Measurements from ENCODE around the gene ACTG1. TPM values are rescaled to one million over a fixed set of nuclear protein-coding genes. Genes with fewer than 3 reads are reported as not detected.

Gene ACTG1
- total RNA-seq, 1 donor from 2014 or later, result 4,391 TPM

GRCh38 chr17:81498953-81499600 is 13.5 kb downstream of the ACTG1 start:
- Mint-ChIP-seq H3K27me3 (ENCODE audit: low read depth) (peaks cover 8% of the 10 kb centered on the region), H3K4me3 (no peak overlapping the region), H3K9me3 (no peaks in the 10 kb centered on the region), H3K36me3 (no peaks in the 10 kb centered on the region), H3K4me1 (peaks cover 6% of the 10 kb centered on the region), H3K27ac (no peak overlapping the region)
- DNase-seq (ENCODE audit: low spot score in 2 of 2, unreplicated experiment in 2 of 2), result no peak
- TF ChIP-seq CTCF (IDR thresholded peaks at IDR 0.05; ENCODE audit: unreplicated experiment), result no peak

- Mint-ChIP-seq H3K4me3 (no peak overlapping the region), H3K36me3 (no peaks in the 10 kb centered on the region), H3K9me3 (no peaks in the 10 kb centered on the region), H3K27me3 (ENCODE audit: low read depth) (peaks cover 26% of the 10 kb centered on the region), H3K4me1 (peaks cover 8% of the 10 kb centered on the region), H3K27ac (no peak overlapping the region)
- DNase-seq (ENCODE audit: low spot score in 2 of 2, unreplicated experiment in 2 of 2), result no peak
- no peak for TF ChIP-seq CTCF (IDR thresholded peaks at IDR 0.05; ENCODE audit: unreplicated experiment)
Measured at GRCh38 chr17:81494626-81495377, 17.8 kb downstream of the ACTG1 start.

DNA sequence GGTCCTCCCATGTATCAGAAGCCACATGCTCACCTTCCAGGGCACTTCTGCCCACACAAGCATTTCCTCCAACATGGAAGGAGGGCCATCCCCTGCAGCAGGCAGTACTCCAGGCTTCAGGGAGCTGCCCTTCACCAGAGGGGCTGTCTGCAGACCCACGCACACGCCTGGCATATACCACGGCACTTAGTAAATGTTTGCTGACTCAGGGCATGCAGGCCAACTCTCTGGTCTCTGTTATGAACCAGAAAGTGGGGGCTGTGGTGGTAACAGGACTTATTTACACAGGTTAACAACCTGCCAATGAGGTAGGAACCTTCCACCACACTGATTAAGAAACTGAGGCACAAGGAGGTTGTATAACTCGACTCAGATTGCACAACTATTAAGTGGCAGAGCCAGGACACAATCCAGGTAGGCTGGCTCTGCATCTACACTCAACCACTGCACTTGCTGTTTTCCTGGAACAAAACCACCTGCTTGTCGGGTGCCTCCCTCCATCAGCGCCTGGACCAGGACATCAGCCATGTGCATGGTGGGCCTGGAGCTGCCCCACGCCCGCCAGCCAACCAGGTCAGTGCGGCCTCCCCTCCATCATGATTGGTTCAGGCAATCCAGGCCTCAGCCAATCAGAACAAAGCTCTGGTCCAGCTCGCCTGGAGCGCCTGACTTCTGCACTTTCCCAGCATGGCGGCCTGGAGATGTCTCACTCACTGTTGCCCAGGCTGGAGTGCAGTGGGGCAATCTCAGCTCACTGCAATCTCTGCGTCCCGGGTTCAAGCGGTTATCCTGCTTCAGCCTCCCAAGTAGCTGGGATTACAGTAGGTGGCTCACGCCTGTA is 19.2 kb downstream of the ACTG1 start:
- H3K36me3 Mint-ChIP-seq, result no peaks in the 10 kb centered on the region
- no peak for TF ChIP-seq CTCF (IDR thresholded peaks at IDR 0.05; ENCODE audit: unreplicated experiment)
- DNase-seq (ENCODE audit: low spot score in 2 of 2, unreplicated experiment in 2 of 2), result no peak
- H3K4me1 Mint-ChIP-seq, result peaks cover 13% of the 10 kb centered on the region
- no peak overlapping the region for H3K4me3 Mint-ChIP-seq
- H3K9me3 Mint-ChIP-seq, result no peaks in the 10 kb centered on the region
- peaks cover 29% of the 10 kb centered on the region for H3K27me3 Mint-ChIP-seq (ENCODE audit: low read depth)
- no peak overlapping the region for H3K27ac Mint-ChIP-seq

GRCh38 chr17:81492706-81493105 is 19.9 kb downstream of the ACTG1 start:
- Mint-ChIP-seq H3K27me3 (ENCODE audit: low read depth) (peaks cover 29% of the 10 kb centered on the region), H3K9me3 (no peaks in the 10 kb centered on the region), H3K27ac (no peak overlapping the region), H3K36me3 (no peaks in the 10 kb centered on the region), H3K4me1 (peaks cover 13% of the 10 kb centered on the region), H3K4me3 (no peak overlapping the region)
- TF ChIP-seq CTCF (IDR thresholded peaks at IDR 0.05; ENCODE audit: unreplicated experiment), result no peak
- DNase-seq (ENCODE audit: low spot score in 2 of 2, unreplicated experiment in 2 of 2), result no peak

GRCh38 chr17:81492202-81492601 is 20.4 kb downstream of the ACTG1 start:
- Mint-ChIP-seq H3K4me1 (peaks cover 13% of the 10 kb centered on the region), H3K27me3 (ENCODE audit: low read depth) (peaks cover 29% of the 10 kb centered on the region), H3K36me3 (no peaks in the 10 kb centered on the region), H3K9me3 (no peaks in the 10 kb centered on the region), H3K27ac (no peak overlapping the region), H3K4me3 (no peak overlapping the region)
- TF ChIP-seq CTCF (IDR thresholded peaks at IDR 0.05; ENCODE audit: unreplicated experiment), result no peak
- no peak for DNase-seq (ENCODE audit: low spot score in 2 of 2, unreplicated experiment in 2 of 2)

Measured in mesothelial cell of epicardium (in vitro differentiated cells).